Erythroblast (primary cell): ENCODE results near the gene CEMIP.

Experiments used
- GATA1 ChIP-seq: IDR thresholded peaks from 2 replicates; pipeline ENCODE4 v1.6.1; 2011; ENCODE audit warnings: low read depth, mild to moderate bottlenecking, control low read depth, low read length, moderate library complexity
- POLR2A ChIP-seq: IDR thresholded peaks from 2 replicates; pipeline ENCODE4 v1.6.1; 2011; ENCODE audit warnings: mild to moderate bottlenecking, low read length

DNA sequence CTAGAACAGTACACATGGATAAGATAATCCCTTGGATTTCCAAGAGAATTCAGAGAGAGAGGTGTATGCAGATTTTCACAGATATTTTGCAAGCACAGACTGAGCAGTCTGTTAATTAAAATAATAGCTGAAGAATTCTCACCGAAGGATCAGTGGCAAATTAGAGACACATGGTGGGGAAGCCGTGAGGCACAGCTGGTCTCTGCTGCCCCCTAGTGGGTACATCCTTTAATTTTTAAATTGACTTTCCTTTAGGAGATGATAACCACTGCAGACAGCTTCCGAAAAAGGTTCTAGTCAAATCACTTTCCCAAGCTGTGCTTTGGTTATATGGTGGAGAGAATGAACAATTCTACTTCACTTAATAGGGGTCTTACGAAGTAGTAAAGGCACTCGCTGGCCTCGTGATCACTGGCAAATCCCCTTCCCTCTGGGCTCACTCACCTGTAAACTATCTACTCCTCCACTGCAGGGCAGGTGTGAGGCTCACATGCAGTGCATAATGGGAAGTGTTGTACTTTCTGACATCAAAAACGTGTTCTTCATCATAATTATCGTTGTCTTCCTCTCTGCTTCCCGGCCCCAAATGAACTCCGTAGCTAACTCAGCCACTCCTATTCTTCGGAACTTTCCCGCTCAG is 191.0 kb downstream of the CEMIP start:
- no peak for TF ChIP-seq POLR2A
- no peak for TF ChIP-seq GATA1
